ENCODE data around the gene AMN.

DNA sequence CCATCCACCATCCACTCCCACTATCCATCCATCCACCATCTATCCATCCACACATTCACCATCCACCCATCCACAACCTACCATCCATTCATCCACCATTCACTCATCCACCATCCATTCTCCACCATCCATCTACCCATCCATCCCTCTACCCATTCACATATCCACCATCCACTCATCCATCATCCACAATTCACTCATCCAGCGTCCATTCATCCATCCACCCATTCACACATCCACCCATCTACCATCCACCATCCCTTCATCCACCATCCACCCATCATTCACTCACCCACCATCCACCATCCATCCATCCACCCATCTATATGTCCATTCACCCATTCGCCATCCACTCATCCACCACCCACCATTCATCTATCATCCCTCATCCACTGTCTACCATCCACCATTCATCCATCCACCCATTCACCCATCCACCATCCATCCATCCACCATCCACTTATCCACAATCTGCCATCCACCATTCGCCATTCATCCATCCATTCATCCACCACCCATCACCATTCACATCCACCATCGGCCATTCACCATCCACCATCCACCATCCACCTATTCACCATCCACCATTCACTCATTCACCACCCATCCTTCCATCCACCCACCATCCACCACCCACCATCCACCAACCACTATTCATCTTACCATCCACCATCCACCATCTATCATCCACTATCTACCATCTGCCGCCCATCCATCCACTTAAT is 2.0 kb upstream of the AMN start:
- TF ChIP-seq CTCF (IDR thresholded peaks at IDR 0.05; ENCODE audit: poor library complexity) (no peak), EZH2 (IDR thresholded peaks at IDR 0.05; ENCODE audit: borderline replicate concordance) (no peak)
